NB4 (cell line): ENCODE results near the gene LRP6.

Experiments used
- MYC ChIP-seq: IDR thresholded peaks from 2 replicates; pipeline ENCODE4 v1.6.1; 2011; ENCODE audit warnings: low read depth, low read length
- POLR2A ChIP-seq: IDR thresholded peaks from 2 replicates; pipeline ENCODE4 v1.6.1; 2011; ENCODE audit warnings: mild to moderate bottlenecking; ENCODE audit not compliant: insufficient read length; ENCODE audit errors: extremely low read depth
- TF ChIP-seq, protein P1 (sequence below): IDR thresholded peaks from one replicate; pipeline ENCODE4 v1.5.1; 2012; ENCODE audit warnings: low read depth, low read length
- TF ChIP-seq, protein P2 (sequence below): IDR thresholded peaks from 2 replicates; pipeline ENCODE4 v1.6.1; 2011; ENCODE audit warnings: low read depth, low read length

GRCh38 chr12:12229556-12230092 lies 37.2 kb downstream of the LRP6 start:
- TF ChIP-seq, protein P1, sequence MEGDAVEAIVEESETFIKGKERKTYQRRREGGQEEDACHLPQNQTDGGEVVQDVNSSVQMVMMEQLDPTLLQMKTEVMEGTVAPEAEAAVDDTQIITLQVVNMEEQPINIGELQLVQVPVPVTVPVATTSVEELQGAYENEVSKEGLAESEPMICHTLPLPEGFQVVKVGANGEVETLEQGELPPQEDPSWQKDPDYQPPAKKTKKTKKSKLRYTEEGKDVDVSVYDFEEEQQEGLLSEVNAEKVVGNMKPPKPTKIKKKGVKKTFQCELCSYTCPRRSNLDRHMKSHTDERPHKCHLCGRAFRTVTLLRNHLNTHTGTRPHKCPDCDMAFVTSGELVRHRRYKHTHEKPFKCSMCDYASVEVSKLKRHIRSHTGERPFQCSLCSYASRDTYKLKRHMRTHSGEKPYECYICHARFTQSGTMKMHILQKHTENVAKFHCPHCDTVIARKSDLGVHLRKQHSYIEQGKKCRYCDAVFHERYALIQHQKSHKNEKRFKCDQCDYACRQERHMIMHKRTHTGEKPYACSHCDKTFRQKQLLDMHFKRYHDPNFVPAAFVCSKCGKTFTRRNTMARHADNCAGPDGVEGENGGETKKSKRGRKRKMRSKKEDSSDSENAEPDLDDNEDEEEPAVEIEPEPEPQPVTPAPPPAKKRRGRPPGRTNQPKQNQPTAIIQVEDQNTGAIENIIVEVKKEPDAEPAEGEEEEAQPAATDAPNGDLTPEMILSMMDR = no peak
- no peak for TF ChIP-seq POLR2A
- no peak for TF ChIP-seq MYC
- TF ChIP-seq, protein P2, sequence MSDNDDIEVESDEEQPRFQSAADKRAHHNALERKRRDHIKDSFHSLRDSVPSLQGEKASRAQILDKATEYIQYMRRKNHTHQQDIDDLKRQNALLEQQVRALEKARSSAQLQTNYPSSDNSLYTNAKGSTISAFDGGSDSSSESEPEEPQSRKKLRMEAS = no peak
